Stomach (tissue), 4 donors: ENCODE measurements around the gene CHPF2.

Experiments used
- POLR2A ChIP-seq, 4 donors: fragments of 450-650 bp; IDR thresholded peaks; one replicate each; pipeline ENCODE4 v1.6.1; 2016; ENCODE audit warnings: antibody characterized with exemption in 4 of 4, control low read depth in 2 of 4, mild to moderate bottlenecking in 1 of 4, moderate library complexity in 1 of 4
- POLR2AphosphoS5 ChIP-seq, 3 donors: sonication (generic); formaldehyde crosslinking; IDR thresholded peaks; one replicate each; pipeline ENCODE4 v1.6.1; 2016; ENCODE audit warnings: antibody characterized with exemption in 3 of 3
- TF ChIP-seq, protein P1 (sequence below), 7 experiments: fragments of 450-650 bp in 4 of 7; fragments of 200-600 bp in 3 of 7; sonication (generic) in 3 of 7; IDR thresholded peaks; one replicate each; pipeline ENCODE4 v1.5.1; 2016 to 2019; ENCODE audit warnings: antibody characterized with exemption in 7 of 7, control low read depth in 2 of 7, mild to moderate bottlenecking in 1 of 7

DNA sequence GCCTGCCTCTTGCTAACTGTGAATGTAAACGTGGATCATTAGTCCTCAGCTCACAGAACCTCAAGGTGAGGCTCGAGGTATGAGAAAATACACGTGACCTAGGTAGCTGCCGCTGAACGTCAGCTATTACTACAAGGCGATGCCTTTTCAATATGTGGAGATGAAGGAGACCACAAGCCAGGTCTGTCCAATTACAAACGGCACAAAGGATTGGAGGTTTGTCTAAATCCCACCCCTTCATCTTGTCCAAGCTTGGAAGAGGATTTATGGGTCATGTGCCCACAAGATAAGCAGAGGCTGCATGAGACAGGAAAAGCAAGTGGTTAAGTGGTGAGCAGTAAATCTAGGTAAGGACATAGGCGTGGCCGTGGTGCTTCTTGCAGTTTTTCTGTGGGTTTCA, 25.4 kb upstream of the CHPF2 start:
- TF ChIP-seq, protein P1, sequence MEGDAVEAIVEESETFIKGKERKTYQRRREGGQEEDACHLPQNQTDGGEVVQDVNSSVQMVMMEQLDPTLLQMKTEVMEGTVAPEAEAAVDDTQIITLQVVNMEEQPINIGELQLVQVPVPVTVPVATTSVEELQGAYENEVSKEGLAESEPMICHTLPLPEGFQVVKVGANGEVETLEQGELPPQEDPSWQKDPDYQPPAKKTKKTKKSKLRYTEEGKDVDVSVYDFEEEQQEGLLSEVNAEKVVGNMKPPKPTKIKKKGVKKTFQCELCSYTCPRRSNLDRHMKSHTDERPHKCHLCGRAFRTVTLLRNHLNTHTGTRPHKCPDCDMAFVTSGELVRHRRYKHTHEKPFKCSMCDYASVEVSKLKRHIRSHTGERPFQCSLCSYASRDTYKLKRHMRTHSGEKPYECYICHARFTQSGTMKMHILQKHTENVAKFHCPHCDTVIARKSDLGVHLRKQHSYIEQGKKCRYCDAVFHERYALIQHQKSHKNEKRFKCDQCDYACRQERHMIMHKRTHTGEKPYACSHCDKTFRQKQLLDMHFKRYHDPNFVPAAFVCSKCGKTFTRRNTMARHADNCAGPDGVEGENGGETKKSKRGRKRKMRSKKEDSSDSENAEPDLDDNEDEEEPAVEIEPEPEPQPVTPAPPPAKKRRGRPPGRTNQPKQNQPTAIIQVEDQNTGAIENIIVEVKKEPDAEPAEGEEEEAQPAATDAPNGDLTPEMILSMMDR (IDR thresholded peaks at IDR 0.05), result no peak
- no peak for TF ChIP-seq POLR2A (IDR thresholded peaks at IDR 0.05)
- no peak for TF ChIP-seq POLR2AphosphoS5 (IDR thresholded peaks at IDR 0.05)
